ENCODE data around the gene ULBP2. TPM values are rescaled to one million over a fixed set of nuclear protein-coding genes. Genes with fewer than 3 reads are reported as not detected.
A peak's percentile ranks its signal among the peaks of the same experiment; 100 is the strongest.

Gene ULBP2
- total RNA-seq, 1 experiment from 2014 or later, result not detected

- Histone ChIP-seq H3K18ac (ENCODE audit: insufficient read length, low read depth, low read length) (no peak overlapping the region), H3K4ac (ENCODE audit: low read depth, low read length) (no peak overlapping the region), H4K5ac (ENCODE audit: insufficient read length, low read depth, low read length) (no peak overlapping the region), H4K20me1 (ENCODE audit: control insufficient read depth, insufficient read depth, insufficient read length) (no peaks in the 10 kb centered on the region), H2BK5ac (ENCODE audit: insufficient read length, low read length) (no peak overlapping the region), H2BK12ac (ENCODE audit: insufficient read length, low read depth, low read length) (peak overlapping the region; percentile 33), H2BK15ac (ENCODE audit: low read depth, low read length) (no peak overlapping the region), H3K27ac (ENCODE audit: insufficient read length, low read depth, low read length) (no peak overlapping the region), H3K79me1 (ENCODE audit: insufficient read depth, low read depth, low read length, poor library complexity, severe bottlenecking) (no peaks in the 10 kb centered on the region), H3K14ac (ENCODE audit: insufficient read depth, low read length) (no peak overlapping the region), H2AFZ (ENCODE audit: low read length) (no peak overlapping the region), H3K9ac (ENCODE audit: extremely low read depth, insufficient read length, low read length) (no peak overlapping the region), H3K4me1 (ENCODE audit: insufficient read depth, low read length) (0 out of 2 replicates have a peak, but pooled peaks cover 2% of the 10 kb centered on the region), H2AK5ac (ENCODE audit: insufficient read length, low read length) (no peak overlapping the region), H2BK120ac (ENCODE audit: low read depth, low read length, poor library complexity, severe bottlenecking) (no peak overlapping the region), H2BK20ac (ENCODE audit: low read depth, low read length, poor library complexity, severe bottlenecking) (no peak overlapping the region), H4K8ac (replicated peaks; ENCODE audit: insufficient read length, low read depth, low read length) (no peak overlapping the region), H3K79me2 (ENCODE audit: insufficient read depth, low read length) (no peaks in the 10 kb centered on the region), H3T11ph (ENCODE audit: low read length) (no peak overlapping the region), H3K56ac (ENCODE audit: insufficient read length, low read depth, low read length) (no peak overlapping the region), H4K91ac (ENCODE audit: insufficient read length, low read depth, low read length) (no peak overlapping the region), H3K4me2 (ENCODE audit: insufficient read depth, insufficient read length, low read length) (no peak overlapping the region), H3K23ac (ENCODE audit: insufficient read length, low read depth, low read length) (no peak overlapping the region), H3K27me3 (ENCODE audit: insufficient read depth, low read length) (peaks cover 46% of the 10 kb centered on the region), H3K23me2 (ENCODE audit: insufficient read length, low read depth, low read length, poor library complexity, severe bottlenecking) (peaks cover 14% of the 10 kb centered on the region), H3K9me3 (ENCODE audit: control insufficient read depth, low read depth, low read length) (no peaks in the 10 kb centered on the region)
- peaks cover 100% of the 10 kb centered on the region for H3K27me3 Mint-ChIP-seq (ENCODE audit: low read depth)
- peaks cover 0 to 2% of the 10 kb centered on the region in 2 experiments; a peak in 2 of 5 replicates for H3K9me3 Mint-ChIP-seq
- H3K4me1 Mint-ChIP-seq, result peaks cover 17 to 21% of the 10 kb centered on the region in 2 experiments
- DNase-seq, result no peak
- H3K4me3 Mint-ChIP-seq, result no peak overlapping the region
- H3K27ac Mint-ChIP-seq, result no peak overlapping the region
- peaks cover 0 to 4% (median 0%) of the 10 kb centered on the region in 3 experiments; a peak in 2 of 7 replicates for H3K36me3 Mint-ChIP-seq (ENCODE audit: insufficient read depth in 1 of 3, low read depth in 3 of 3)
- no CpG with 5 or more reads among the region's 6 CpGs for WGBS (ENCODE audit: extremely low coverage, insufficient read length, low lambda C conversion rate)
- no peak for TF ChIP-seq CTCF (conservative IDR thresholded peaks at IDR 0.05)
These were observed 18.7 kb downstream of the ULBP2 start for GRCh38 chr6:149960488-149960887.

Data from H9 (cell line).